Measurements from ENCODE around the gene MRPL33.

Gene MRPL33

DNA sequence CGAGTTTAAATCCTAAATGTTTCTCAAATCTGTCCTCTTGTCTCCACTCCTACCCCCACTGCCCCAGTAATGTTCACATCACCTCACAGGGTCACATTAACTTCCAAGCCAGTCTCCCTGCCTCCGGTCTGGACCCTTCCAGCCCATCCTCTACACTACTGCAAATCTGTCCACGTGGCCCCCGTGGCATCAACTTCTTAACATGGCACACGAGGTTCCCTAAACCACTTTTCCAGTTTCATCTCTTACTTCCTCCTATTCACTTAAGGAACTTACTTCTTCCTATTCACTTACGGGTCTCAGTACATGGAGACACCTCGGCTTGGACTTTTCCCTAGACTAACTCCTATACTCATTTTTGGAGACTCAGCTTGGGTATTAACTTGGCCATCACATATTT is 27.0 kb downstream of the MRPL33 start:
- TF ChIP-seq, protein P1, sequence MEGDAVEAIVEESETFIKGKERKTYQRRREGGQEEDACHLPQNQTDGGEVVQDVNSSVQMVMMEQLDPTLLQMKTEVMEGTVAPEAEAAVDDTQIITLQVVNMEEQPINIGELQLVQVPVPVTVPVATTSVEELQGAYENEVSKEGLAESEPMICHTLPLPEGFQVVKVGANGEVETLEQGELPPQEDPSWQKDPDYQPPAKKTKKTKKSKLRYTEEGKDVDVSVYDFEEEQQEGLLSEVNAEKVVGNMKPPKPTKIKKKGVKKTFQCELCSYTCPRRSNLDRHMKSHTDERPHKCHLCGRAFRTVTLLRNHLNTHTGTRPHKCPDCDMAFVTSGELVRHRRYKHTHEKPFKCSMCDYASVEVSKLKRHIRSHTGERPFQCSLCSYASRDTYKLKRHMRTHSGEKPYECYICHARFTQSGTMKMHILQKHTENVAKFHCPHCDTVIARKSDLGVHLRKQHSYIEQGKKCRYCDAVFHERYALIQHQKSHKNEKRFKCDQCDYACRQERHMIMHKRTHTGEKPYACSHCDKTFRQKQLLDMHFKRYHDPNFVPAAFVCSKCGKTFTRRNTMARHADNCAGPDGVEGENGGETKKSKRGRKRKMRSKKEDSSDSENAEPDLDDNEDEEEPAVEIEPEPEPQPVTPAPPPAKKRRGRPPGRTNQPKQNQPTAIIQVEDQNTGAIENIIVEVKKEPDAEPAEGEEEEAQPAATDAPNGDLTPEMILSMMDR (IDR thresholded peaks at IDR 0.05; ENCODE audit: extremely low read depth, insufficient read depth, missing control alignments): no peak
- in situ Hi-C loops (cut with MboI; ENCODE audit: low pct_unique_long_range_greater_than_20kb, low sequenced_read_pairs, unreplicated experiment): no loop called here
- no peak for DNase-seq (ENCODE audit: low spot score)

DNA sequence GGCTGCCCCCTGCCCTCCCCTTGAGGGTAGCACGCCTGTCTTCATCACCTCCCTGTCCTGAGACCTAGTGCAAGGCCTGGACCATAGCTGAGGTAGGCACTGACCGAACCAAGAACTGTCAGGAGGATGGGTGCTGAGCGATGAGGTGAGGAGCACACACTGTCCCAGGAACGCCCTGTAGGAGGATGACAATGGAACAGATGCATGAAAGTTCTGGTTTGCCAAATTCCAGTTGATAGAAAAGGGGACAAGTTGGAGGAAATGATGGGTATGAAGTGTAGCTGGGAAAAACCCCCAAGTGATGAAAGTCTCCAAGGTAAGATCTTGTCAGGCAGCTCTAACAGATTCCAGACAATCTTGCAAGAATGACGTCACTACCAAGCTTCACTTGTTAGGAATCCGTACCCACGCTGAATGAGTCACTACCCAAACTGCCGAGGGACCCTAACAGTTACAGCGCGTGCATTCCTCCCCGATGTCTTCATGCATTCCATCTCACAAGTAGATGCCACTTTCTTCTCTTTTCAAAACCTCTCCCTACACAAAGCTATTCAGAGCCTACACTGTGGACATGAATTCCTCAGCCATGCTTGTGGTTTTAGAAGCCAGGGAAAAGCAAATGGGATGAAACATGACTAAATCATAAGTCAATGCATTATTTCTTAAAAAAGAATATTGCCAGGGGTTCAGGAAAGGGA is 27.6 kb downstream of the MRPL33 start:
- DNase-seq (ENCODE audit: low spot score): no peak
- in situ Hi-C loops (cut with MboI; ENCODE audit: low pct_unique_long_range_greater_than_20kb, low sequenced_read_pairs, unreplicated experiment): no loop called here
- TF ChIP-seq, protein P1 (IDR thresholded peaks at IDR 0.05; ENCODE audit: extremely low read depth, insufficient read depth, missing control alignments): no peak

DNA sequence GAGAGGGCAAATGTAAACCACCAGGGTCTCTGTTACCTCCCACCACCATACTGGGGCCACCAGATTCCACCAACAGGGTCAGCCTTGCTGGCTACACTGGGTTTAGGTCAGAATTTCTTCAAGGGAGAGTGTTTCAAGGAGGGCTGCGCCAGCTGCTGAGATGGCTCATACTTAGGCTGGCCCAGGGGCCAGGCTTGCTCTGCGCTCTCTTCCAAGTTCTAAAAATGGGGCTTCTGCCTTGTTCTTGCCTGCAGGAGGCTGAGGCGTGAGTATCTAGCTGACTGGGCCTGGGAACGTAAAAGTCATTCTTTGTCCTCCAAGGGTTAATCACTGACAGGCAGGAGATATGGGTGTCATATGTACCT is 28.1 kb downstream of the MRPL33 start:
- DNase-seq (ENCODE audit: low spot score): no peak
- TF ChIP-seq, protein P1 (IDR thresholded peaks at IDR 0.05; ENCODE audit: extremely low read depth, insufficient read depth, missing control alignments): no peak
- in situ Hi-C loops (cut with MboI; ENCODE audit: low pct_unique_long_range_greater_than_20kb, low sequenced_read_pairs, unreplicated experiment): no loop called here

DNA sequence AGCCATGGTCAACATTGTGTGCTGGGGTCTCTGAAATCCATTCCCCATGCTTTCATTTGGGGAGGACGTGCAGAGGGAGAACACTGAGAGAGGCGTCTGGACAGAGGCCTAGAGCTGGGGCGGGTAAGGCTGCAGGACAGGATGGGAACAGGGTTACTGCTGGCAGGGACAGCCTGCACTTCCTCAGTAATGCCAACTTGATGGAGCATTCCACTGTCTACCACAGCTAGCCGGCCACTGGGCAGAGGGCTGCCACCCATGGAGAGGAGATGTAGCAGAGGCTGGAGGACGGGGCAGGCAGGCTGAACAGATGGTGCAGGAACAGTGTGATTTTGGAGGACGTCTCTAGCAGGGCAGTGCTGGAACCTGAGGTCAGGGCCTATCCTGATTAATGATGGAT is 29.3 kb downstream of the MRPL33 start:
- TF ChIP-seq, protein P1 (IDR thresholded peaks at IDR 0.05; ENCODE audit: extremely low read depth, insufficient read depth, missing control alignments): no peak
- DNase-seq (ENCODE audit: low spot score): no peak
- in situ Hi-C loops (cut with MboI; ENCODE audit: low pct_unique_long_range_greater_than_20kb, low sequenced_read_pairs, unreplicated experiment): no loop called here

DNA sequence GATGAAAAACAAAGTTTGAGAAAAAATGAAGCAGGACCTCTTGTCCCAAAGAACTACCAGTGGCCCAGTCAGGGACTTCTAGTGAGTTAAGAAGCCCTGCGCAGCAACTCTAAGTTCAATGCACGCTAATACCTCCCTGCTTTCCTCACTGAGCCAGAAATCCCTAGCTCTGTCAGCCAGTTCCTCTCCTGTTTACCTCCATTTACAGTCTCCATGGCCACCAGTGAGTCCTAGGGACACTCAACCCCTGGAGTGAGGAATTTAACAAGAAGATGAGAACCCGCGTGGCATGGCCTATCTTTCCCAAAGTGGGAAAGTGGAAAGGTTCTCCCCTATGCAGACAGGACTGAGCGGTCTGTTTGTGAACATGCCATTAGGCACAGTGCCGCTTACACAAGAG is 31.0 kb downstream of the MRPL33 start:
- no peak for DNase-seq (ENCODE audit: low spot score)
- TF ChIP-seq, protein P1 (IDR thresholded peaks at IDR 0.05; ENCODE audit: extremely low read depth, insufficient read depth, missing control alignments): no peak
- in situ Hi-C loops (cut with MboI; ENCODE audit: low pct_unique_long_range_greater_than_20kb, low sequenced_read_pairs, unreplicated experiment): no loop called here

DNA sequence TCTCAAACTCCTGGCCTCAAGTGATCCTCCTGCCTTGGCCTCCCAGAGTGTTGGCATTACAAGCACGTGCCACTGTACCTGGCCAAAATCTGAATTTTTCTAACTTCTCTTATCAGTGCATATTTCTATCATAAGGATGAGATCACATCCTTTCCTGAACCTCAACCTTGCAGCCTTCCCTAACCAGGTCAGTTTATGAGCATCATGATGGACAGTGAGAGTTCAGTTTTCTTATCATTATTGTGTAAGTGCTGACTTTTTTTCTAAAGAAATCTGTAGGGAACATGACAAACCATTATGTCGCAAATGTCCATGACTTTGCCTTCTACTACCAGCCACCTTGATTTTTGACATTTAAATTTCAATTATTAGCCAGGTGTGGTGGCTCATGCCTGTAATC is 31.5 kb downstream of the MRPL33 start:
- in situ Hi-C loops (cut with MboI; ENCODE audit: low pct_unique_long_range_greater_than_20kb, low sequenced_read_pairs, unreplicated experiment): no loop called here

More for the DNA sequence above, 31.5 kb downstream of the MRPL33 start:
- TF ChIP-seq, protein P1 (IDR thresholded peaks at IDR 0.05; ENCODE audit: extremely low read depth, insufficient read depth, missing control alignments): no peak
- no peak for DNase-seq (ENCODE audit: low spot score)
